H9 (cell line): ENCODE measurements around the gene CCPG1. TPM values are rescaled to one million over a fixed set of nuclear protein-coding genes. Genes with fewer than 3 reads are reported as not detected.

Source experiments
- DNase-seq: peaks from one replicate; pipeline ENCODE4 v3.0.0-alpha.2; 2017
- H2AFZ ChIP-seq: one replicate; pipeline ENCODE4 v1.6.1; 2013; ENCODE audit warnings: mild to moderate bottlenecking, low read length, control low read depth, moderate library complexity
- H2AK5ac ChIP-seq: 2 replicates; pipeline ENCODE4 v1.6.1; 2013; ENCODE audit warnings: low read length, control low read depth, mixed read lengths; ENCODE audit not compliant: insufficient read length
- H2BK120ac ChIP-seq: one replicate; pipeline ENCODE4 v1.6.1; 2013; ENCODE audit warnings: low read depth, mild to moderate bottlenecking, low read length, control low read depth, inconsistent platforms; ENCODE audit not compliant: poor library complexity, severe bottlenecking
- H2BK12ac ChIP-seq: 2 replicates; pipeline ENCODE4 v1.6.1; 2013; ENCODE audit warnings: low read length, control low read depth, mixed read lengths, low read depth; ENCODE audit not compliant: insufficient read length
- H2BK15ac ChIP-seq: 2 replicates; pipeline ENCODE4 v1.6.1; 2013; ENCODE audit warnings: low read depth, low read length, control low read depth
- H2BK20ac ChIP-seq: one replicate; pipeline ENCODE4 v1.6.1; 2013; ENCODE audit warnings: low read depth, mild to moderate bottlenecking, low read length, control low read depth, inconsistent platforms; ENCODE audit not compliant: poor library complexity, severe bottlenecking
- H2BK5ac ChIP-seq: 2 replicates; pipeline ENCODE4 v1.6.1; 2013; ENCODE audit warnings: low read length, control low read depth, mixed read lengths; ENCODE audit not compliant: insufficient read length
- H3K14ac ChIP-seq: 2 replicates; pipeline ENCODE4 v1.6.1; 2013; ENCODE audit warnings: low read length, control low read depth; ENCODE audit not compliant: insufficient read depth
- H3K18ac ChIP-seq: 2 replicates; pipeline ENCODE4 v1.6.1; 2013; ENCODE audit warnings: low read depth, mild to moderate bottlenecking, mixed read lengths, low read length, control low read depth; ENCODE audit not compliant: insufficient read length
- H3K23ac ChIP-seq: 2 replicates; pipeline ENCODE4 v1.6.1; 2013; ENCODE audit warnings: low read length, control low read depth, mixed read lengths, low read depth; ENCODE audit not compliant: insufficient read length
- H3K23me2 ChIP-seq: 2 replicates; pipeline ENCODE4 v1.6.1; 2013; ENCODE audit warnings: low read depth, mild to moderate bottlenecking, mixed read lengths, low read length, control low read depth; ENCODE audit not compliant: insufficient read length, poor library complexity, severe bottlenecking
- H3K27ac ChIP-seq: 2 replicates; pipeline ENCODE4 v1.5.1; 2013; ENCODE audit warnings: low read length, control low read depth, mixed read lengths, low read depth; ENCODE audit not compliant: insufficient read length
- H3K27me3 ChIP-seq: 2 replicates; pipeline ENCODE4 v1.6.1; 2013; ENCODE audit warnings: low read length, control low read depth, inconsistent platforms; ENCODE audit not compliant: insufficient read depth
- H3K4ac ChIP-seq: 2 replicates; pipeline ENCODE4 v1.6.1; 2013; ENCODE audit warnings: low read depth, mild to moderate bottlenecking, control low read depth, inconsistent platforms, low read length, moderate library complexity
- H3K4me1 ChIP-seq: 2 replicates; pipeline ENCODE4 v1.6.1; 2013; ENCODE audit warnings: low read length, control low read depth, inconsistent platforms; ENCODE audit not compliant: insufficient read depth
- H3K4me2 ChIP-seq: 2 replicates; pipeline ENCODE4 v1.6.1; 2013; ENCODE audit warnings: low read length, control low read depth, mixed read lengths; ENCODE audit not compliant: insufficient read length, insufficient read depth
- H3K56ac ChIP-seq: 2 replicates; pipeline ENCODE4 v1.6.1; 2013; ENCODE audit warnings: low read depth, mild to moderate bottlenecking, mixed read lengths, low read length, control low read depth; ENCODE audit not compliant: insufficient read length
- H3K79me1 ChIP-seq: 2 replicates; pipeline ENCODE4 v1.6.1; 2013; ENCODE audit warnings: low read depth, mild to moderate bottlenecking, moderate library complexity, low read length, control low read depth, inconsistent platforms; ENCODE audit not compliant: insufficient read depth, poor library complexity, severe bottlenecking
- H3K79me2 ChIP-seq: 2 replicates; pipeline ENCODE4 v1.6.1; 2013; ENCODE audit warnings: low read length, control low read depth, inconsistent platforms; ENCODE audit not compliant: insufficient read depth
- H3K9ac ChIP-seq: 2 replicates; pipeline ENCODE4 v1.6.1; 2013; ENCODE audit warnings: low read length, control low read depth, mixed read lengths; ENCODE audit not compliant: insufficient read length; ENCODE audit errors: extremely low read depth
- H3K9me3 ChIP-seq: one replicate; pipeline ENCODE4 v1.6.1; 2013; ENCODE audit warnings: low read depth, low read length, inconsistent platforms; ENCODE audit not compliant: control insufficient read depth
- H3T11ph ChIP-seq: one replicate; pipeline ENCODE4 v1.6.1; 2013; ENCODE audit warnings: mild to moderate bottlenecking, low read length, control low read depth, inconsistent platforms
- H4K20me1 ChIP-seq: one replicate; pipeline ENCODE4 v1.6.1; 2013; ENCODE audit not compliant: control insufficient read depth, insufficient read length, insufficient read depth
- H4K5ac ChIP-seq: 2 replicates; pipeline ENCODE4 v1.6.1; 2013; ENCODE audit warnings: low read depth, mild to moderate bottlenecking, mixed read lengths, low read length, control low read depth; ENCODE audit not compliant: insufficient read length
- H4K8ac ChIP-seq: replicated peaks from 2 replicates; pipeline ENCODE4 v1.6.1; 2013; ENCODE audit warnings: low read length, control low read depth, mixed read lengths, low read depth; ENCODE audit not compliant: insufficient read length
- H4K91ac ChIP-seq: 2 replicates; pipeline ENCODE4 v1.6.1; 2013; ENCODE audit warnings: low read depth, mild to moderate bottlenecking, moderate library complexity, mixed read lengths, low read length, control low read depth; ENCODE audit not compliant: insufficient read length
- H3K27ac Mint-ChIP-seq, 3 experiments: 2 replicates in 2 of 3; 3 replicates in 1 of 3; pipeline ENCODE4 v1.8.0; 2020 to 2021; ENCODE audit warnings: mixed read lengths in 3 of 3, mild to moderate bottlenecking in 1 of 3, moderate library complexity in 1 of 3
- H3K27me3 Mint-ChIP-seq: 2 replicates; pipeline ENCODE4 v1.8.0; 2021; ENCODE audit warnings: low read depth, mild to moderate bottlenecking, moderate library complexity, mixed read lengths
- H3K36me3 Mint-ChIP-seq, 3 experiments: 2 replicates in 2 of 3; 3 replicates in 1 of 3; pipeline ENCODE4 v1.8.0; 2020 to 2021; ENCODE audit warnings: low read depth in 3 of 3, mixed read lengths in 3 of 3; ENCODE audit not compliant: insufficient read depth in 1 of 3
- H3K4me1 Mint-ChIP-seq, 2 experiments: 2 replicates each; pipeline ENCODE4 v1.8.0; 2020; ENCODE audit warnings: mixed read lengths in 2 of 2
- H3K4me3 Mint-ChIP-seq, 2 experiments: 2 replicates in 1 of 2; 3 replicates in 1 of 2; pipeline ENCODE4 v1.8.0; 2020 to 2021; ENCODE audit warnings: mild to moderate bottlenecking in 2 of 2, mixed read lengths in 2 of 2, moderate library complexity in 1 of 2
- H3K9me3 Mint-ChIP-seq, 2 experiments: 2 replicates in 1 of 2; 3 replicates in 1 of 2; pipeline ENCODE4 v1.8.0; 2020; ENCODE audit warnings: mild to moderate bottlenecking in 2 of 2, mixed read lengths in 2 of 2, moderate library complexity in 1 of 2
- WGBS: extraction: QIAGEN DNeasy Blood & Tissue Kit; methylation state at CpG from one replicate; pipeline ENCODE4 v1.1.7; 2013; ENCODE audit warnings: missing lambda C conversion rate, low lambda C conversion rate, mixed read lengths; ENCODE audit not compliant: insufficient read length; ENCODE audit errors: extremely low coverage; 5-methylcytosine and 5-hydroxymethylcytosine counted together
- total RNA-seq: library from RNA; stranded (reverse); gene quantifications from 2 replicates; pipeline ENCODE4 v1.2.1, GENCODE V29; 2021
- TF ChIP-seq, protein P1 (sequence below): fragments of 200-600 bp; sonication (generic); conservative IDR thresholded peaks from 3 replicates; pipeline ENCODE4 v1.8.0; 2021; ENCODE audit warnings: antibody characterized with exemption, mild to moderate bottlenecking

The CCPG1 gene
- total RNA-seq, 1 experiment from 2014 or later = 9.0 TPM

DNA sequence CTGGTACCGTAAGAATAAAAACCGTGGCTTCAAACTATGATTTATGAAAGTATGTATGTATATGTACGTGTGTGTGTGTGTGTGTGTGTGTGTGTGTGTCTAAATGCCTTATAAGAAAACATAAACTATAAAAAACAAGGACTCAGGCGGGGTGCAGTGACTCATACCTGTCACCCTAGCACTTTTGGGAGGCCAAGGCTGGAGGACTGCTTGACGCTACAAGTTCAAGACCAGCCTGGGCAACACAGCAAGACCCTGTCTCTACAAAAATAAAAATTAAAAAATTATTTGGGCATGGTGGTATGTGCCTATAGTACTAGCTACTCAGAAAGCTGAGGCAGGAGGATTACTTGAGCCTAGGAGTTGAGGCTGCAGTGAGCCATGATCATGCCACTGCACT, 29.1 kb downstream of the CCPG1 start:
- no peak overlapping the region for H3K23ac ChIP-seq
- no peak overlapping the region for H2AFZ ChIP-seq
- H4K20me1 ChIP-seq = no peaks in the 10 kb centered on the region
- no peak overlapping the region for H3K4ac ChIP-seq
- H2BK20ac ChIP-seq = no peak overlapping the region
- no peak overlapping the region for H3T11ph ChIP-seq
- Mint-ChIP-seq H3K9me3 (peaks cover 0 to 2% of the 10 kb centered on the region in 2 experiments; a peak in 1 of 5 replicates), H3K4me3 (no peak overlapping the region), H3K27ac (no peak overlapping the region), H3K4me1 (no peaks in the 10 kb centered on the region), H3K27me3 (no peaks in the 10 kb centered on the region), H3K36me3 (no peaks in the 10 kb centered on the region; a peak in 4 of 7 replicates)
- H3K79me1 ChIP-seq = no peaks in the 10 kb centered on the region
- H3K9ac ChIP-seq = no peak overlapping the region
- no peak overlapping the region for H2BK120ac ChIP-seq
- H3K79me2 ChIP-seq = no peaks in the 10 kb centered on the region
- no peak overlapping the region for H2BK12ac ChIP-seq
- H2AK5ac ChIP-seq = no peak overlapping the region
- no peaks in the 10 kb centered on the region for H3K23me2 ChIP-seq
- H2BK5ac ChIP-seq = no peak overlapping the region
- no CpG with 5 or more reads among the region's 5 CpGs for WGBS
- H3K27me3 ChIP-seq = no peaks in the 10 kb centered on the region
- no peak overlapping the region for H2BK15ac ChIP-seq
- H3K4me1 ChIP-seq = no peaks in the 10 kb centered on the region
- DNase-seq = no peak
- H3K56ac ChIP-seq = no peak overlapping the region
- no peak overlapping the region for H3K4me2 ChIP-seq
- no peak overlapping the region for H3K14ac ChIP-seq
- H4K91ac ChIP-seq = no peak overlapping the region
- TF ChIP-seq, protein P1, sequence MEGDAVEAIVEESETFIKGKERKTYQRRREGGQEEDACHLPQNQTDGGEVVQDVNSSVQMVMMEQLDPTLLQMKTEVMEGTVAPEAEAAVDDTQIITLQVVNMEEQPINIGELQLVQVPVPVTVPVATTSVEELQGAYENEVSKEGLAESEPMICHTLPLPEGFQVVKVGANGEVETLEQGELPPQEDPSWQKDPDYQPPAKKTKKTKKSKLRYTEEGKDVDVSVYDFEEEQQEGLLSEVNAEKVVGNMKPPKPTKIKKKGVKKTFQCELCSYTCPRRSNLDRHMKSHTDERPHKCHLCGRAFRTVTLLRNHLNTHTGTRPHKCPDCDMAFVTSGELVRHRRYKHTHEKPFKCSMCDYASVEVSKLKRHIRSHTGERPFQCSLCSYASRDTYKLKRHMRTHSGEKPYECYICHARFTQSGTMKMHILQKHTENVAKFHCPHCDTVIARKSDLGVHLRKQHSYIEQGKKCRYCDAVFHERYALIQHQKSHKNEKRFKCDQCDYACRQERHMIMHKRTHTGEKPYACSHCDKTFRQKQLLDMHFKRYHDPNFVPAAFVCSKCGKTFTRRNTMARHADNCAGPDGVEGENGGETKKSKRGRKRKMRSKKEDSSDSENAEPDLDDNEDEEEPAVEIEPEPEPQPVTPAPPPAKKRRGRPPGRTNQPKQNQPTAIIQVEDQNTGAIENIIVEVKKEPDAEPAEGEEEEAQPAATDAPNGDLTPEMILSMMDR = no peak
- H3K18ac ChIP-seq = no peak overlapping the region
- H3K9me3 ChIP-seq = no peaks in the 10 kb centered on the region
- H4K8ac ChIP-seq = no peak overlapping the region
- H3K27ac ChIP-seq = no peak overlapping the region
- H4K5ac ChIP-seq = no peak overlapping the region
